ENCODE measurements around the gene DRC1.
"Not testable (repeated sequence)": the region's sequence is repeated elsewhere in the genome, so short reads cannot be mapped to it uniquely, and the experiment has no call there.

Gene DRC1

DNA sequence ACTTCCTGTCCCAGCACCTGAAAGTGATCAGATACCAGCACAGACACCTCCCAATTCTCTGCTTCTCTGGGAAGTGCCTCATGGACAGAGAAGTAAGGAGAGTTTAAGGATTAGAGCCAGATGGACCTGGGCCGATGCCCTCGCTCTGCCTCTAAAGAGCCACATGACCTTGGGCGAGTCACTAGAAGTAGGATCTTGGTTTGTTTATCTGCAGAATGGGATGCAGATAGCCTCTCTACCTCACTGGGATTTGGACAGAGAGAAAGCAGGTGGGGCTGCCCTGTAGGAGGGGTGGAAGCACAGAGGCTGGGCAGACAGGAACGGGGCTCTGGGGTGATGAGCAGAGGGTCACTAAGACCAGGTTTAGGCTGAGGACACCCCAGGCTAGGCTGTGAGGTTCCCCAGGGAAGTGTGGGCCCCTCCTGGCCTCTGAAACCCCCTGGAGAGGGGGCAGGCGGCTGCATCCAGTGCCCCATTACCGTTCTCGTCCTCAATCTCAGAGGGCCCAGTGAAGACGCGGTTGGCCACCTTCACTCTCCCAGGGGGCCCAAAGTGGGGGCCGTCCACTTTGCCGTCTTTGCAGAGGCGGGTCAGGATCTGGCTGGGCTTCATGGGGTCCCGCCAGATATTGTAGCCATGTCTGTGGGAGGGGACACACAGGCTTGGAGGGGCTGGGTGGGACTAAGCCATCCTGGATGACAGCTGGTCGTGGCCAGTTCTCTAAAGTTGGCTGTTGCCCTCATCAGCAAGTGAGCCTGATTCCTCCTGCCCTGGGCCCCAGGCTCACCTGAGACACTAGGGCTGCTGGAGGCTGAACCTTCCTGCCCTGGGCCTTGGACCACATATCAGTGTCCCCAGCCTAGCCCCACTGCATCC is 62.9 kb downstream of the DRC1 start:
- DNase-seq: no peak

DNA sequence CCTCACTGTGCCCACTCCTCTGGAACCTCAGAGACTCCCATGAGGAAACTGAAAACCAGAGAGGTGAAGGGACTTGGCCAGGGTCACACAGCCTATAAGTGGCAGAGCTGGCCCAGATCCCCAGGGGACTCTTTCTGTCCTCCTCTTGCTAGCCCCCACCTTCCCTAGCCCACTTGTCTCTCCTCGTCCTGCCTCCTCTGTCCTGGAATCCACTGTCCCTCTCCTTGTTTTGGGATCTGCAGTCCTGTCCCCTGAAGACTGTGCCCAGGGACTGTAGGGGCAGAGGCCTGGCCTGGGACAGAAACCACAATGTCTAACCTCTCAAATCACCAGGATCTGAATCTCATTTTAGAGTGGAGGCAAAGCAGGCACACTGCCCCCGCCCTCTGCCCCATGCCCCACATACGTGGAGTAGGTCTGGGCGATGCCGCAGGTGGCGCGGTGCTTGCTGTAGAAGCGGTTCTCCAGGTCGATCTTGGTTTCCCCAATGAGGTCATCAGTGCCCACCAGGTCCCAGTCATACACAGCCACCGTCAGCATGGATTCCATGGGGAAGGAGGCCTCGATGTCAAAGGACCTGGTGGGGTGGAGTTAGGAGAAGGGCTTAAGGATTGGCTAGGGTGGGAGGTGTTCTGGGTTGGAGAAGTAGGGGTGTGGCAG is 63.7 kb downstream of the DRC1 start:
- DNase-seq: no peak

DNA sequence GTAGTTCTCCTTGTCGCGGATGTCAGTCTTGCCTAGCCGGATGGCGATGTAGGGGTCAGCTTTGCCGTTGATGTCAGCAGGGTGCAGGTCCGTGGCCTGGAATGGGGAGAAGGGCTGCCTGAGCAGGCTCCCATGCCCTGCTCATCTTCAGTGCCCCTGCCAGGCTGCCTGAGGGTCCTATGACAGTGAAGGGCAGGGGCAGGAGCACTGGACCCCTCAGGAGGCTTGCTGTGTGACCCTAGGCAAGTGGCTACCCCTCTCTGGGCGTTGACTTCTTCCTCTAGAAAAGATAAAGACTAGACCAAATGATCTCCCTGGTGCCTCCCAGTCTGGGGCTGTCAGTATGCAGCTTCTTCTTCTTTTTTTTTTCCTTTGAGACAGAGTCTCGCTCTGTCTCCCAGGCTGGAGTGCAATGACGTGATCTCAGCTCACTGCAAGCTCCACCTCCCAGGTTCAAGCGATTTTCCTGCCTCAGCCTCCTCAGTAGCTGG is 64.3 kb downstream of the DRC1 start:
- DNase-seq: no peak

DNA sequence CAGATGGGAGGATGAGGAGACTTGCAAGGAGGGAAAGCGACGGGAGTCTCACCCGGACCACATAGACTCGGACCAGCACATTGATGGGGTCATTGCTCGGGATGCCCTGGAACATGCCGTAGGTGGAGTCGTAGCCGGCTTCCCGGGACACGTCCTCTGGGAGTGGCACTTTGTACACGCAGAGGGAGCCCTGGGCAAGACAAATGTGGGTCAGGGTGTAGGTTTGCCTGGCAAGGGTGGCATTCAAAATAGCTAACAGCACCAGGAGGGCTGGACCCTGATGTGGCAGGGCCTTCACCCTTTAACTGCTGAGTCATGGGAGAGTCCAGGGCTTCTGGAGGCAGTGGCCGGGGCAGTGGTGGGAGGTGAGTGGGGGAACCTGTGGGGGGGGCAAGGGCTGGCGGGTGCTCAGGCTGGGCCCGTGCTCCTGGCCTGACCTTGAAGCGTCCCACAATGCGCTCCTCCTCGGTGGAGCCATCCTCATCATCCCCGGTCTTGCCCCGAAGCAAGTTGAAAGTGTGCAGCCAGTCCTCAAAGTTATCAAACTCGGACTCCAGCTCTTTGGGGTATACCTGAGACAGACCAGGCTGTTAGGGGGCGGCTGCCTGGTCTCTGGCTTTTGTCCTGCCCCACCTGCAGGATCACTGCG is 65.1 kb downstream of the DRC1 start:
- DNase-seq: no peak

DNA sequence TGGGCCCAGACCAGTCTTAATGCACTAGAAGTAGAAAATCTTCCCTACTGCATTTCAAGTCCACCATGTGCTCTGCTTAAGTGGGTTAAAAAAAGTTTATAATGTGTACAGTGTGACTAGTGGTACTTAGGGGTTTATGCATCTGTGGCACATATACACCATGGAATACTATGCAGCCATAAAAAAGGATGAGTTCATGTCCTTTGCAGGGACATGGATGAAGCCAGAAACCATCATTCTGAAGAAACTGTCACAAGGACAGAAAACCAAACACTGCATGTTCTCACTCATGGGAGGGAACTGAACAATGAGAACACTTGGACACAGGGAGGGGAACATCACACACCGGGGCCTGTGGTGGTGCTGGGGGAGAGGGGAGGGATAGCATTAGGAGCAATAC is 66.8 kb downstream of the DRC1 start:
- not testable (repeated sequence) for DNase-seq

DNA sequence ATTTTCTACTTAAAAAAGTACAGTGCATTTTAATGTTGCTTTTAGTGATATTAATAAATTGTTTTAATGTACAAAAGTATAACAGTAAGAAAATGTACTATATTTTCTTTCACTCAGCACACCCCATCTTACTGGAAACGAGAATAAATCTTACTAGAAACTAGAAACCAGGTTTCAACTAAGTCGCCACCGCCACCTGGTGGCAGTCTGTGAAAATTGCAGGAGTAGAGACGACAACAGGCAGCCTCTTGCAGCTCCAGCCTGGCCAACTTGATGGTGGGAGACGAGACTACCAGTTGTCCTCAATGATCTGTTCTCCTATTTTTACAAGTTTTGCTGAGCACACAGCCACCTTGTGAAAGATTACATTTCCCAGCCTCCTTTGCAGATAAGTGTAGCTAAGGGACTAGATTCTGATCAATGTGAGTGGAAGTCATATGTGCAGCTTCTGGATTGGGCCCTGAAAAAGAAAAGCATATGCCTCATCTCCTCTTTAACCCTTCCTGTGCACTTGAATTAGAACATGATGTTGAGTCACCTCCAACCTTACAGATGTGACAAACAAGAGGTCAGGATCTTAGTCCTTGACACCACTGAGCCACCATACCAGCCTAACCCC is 67.5 kb downstream of the DRC1 start:
- peak; percentile 62 for DNase-seq

DNA sequence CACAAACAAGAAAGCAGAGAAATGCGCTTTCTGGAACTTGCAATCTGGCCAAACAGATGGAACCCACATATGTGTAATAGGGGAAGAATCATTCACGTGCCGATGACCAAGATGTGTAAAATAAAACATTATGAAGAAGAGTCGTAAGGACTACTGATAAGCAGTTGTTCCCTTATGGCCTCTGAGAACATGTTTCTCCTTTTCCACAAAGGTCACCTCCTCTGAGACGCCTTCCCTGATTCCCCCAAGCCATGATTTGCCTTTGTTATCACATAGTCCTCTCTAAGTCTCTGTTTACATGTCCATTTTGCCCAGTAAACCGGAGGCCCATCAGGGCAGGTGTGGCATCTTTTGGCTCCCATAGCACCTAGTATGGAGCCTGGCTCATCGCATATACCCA is 68.2 kb downstream of the DRC1 start:
- no peak for DNase-seq

DNA sequence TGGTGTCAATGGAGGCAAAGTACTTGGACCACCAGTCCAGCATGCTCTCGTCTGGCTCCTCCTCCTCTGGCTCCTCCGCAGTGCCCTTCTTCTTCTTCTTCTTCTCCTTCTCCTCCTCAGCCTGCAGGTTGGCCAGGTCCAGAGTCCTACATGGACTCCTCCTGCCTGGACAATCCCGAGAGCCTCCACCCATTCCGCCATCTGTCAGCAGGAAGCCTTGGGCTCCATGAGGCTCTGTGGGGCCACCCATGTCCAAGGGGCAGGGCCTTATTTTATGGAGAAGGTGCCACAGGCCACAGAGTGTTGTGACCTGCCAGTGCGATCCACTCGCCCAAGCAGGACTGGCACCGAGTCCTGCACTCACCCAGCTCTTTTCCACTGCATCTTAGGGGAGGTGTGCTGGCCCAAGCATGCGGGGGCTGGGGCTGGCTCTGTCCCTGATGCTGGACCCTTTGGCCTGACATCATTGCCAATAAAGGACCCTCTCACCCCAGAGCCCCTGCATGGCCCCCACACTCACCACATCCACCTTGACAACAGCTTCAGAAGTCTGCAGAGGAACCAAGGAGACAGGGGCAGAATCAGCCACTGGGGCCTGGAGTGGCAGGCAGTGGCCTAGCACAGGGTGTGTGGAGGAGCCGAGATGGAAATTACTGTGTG is 69.0 kb downstream of the DRC1 start:
- no peak for DNase-seq

DNA sequence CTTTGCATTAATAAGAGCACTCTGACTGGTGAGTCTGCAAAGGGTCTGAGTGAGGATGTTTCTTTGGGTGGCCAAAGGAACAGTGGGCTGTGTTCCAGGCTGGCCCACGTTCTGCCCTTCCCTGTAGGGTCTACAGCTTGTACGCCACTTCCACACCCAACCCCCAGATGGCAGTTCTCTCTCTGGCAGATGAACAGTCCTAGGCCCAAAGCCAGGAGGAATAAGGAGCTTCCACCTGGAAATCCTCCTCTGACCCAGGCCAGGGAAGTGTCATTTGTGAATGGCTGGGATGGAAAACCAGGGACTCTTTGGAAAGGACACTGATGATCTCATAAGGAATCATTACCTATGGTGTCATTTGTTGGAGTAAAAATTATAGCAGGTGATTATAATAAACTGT is 69.6 kb downstream of the DRC1 start:
- no peak for DNase-seq

DNA sequence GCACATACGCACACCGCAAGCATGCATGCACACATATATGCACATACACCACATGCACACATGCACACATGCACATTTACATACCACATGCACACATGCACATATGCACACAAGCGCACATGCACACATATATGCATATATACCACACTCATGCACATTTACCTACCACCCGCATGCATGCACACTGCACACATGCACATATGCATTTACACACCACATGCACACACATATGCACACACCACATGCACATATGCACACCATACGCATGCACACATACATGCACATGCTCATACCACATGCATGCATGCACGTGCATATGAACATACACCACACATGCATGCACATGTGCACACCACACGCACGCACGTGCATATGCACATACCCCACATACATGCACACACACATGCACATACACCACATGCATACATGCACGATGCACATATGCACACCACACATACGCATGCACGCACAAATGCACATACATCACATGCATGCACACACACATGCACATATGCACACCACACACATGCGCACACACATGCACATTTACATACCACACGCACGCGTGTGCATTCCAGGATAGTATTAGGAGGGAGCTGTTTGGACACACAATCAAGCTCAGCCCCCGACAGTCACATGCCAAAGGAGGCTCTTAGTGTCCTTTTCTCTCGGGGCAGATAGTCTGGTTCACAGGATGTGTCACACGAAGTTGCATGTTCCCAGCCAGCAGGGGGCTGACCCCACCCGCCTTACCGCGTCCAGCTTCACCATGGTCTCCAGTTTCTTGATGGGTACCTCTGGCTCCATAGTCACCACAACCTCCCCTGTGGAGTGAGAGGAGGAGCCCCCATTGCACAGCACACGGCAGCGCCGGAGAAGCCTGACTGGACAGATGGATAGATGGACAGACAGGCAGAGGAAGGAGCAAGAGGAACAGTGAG is 70.3 kb downstream of the DRC1 start:
- DNase-seq: peak; percentile 73

DNA sequence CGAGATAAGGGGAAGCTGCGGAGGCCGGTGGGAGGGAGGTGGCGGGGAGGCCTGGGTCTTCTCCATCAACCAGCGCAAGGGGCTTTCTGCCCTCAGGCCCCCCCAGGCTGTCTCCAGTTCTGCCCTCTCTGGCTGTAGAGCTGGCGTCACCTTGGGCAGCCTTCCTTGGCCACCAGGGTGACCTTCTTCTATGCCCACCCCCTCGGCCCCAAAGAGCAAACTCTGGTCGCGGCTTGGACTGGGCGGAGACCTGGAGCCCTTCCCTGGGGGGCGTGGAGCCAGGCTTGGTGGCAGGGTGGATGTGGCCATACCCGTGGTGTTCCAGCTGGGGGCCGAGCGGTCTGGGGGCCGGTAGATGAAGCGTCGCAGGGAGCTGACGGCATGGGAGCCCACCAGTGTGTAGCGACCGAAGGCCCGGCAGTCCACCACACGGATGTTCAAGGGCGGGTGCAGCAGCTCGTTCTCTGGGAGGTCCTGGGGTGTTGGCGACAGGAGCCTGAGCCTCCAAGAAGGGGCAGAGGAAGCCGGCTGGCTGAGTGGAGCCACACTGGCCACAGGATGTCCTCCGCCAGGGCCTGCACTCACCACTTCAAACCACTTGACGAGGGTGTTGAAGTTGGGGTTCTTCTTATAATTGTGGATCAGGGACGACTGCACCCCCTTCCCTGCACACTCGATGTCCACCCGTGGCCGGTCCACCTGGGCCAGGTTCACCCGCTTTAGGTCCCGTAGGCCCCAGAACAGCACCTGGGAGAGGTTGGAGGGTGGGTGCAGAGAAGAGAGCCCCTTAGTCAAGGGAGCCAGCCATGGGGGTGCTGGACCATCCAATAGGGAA is 71.3 kb downstream of the DRC1 start:
- DNase-seq: no peak

DNA sequence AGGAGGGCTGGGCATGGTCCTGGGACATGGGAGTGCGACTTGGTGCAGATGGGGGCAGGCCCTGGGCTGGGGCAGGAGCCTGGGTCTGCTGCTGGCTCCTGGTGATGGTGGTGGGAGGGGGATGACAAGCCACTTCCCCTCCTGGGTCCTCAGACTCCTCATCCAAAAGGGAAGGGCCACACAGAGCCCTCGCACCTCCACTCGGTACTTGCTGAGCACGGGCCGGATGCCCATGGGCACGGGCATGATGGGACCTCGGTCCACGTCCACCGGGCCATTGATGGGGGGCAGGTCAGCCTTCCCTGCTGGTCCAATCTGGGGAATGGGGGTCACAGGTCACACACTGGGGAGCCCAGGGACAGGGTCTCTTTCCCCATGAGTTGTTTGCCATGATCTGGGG is 72.1 kb downstream of the DRC1 start:
- DNase-seq: no peak

DNA sequence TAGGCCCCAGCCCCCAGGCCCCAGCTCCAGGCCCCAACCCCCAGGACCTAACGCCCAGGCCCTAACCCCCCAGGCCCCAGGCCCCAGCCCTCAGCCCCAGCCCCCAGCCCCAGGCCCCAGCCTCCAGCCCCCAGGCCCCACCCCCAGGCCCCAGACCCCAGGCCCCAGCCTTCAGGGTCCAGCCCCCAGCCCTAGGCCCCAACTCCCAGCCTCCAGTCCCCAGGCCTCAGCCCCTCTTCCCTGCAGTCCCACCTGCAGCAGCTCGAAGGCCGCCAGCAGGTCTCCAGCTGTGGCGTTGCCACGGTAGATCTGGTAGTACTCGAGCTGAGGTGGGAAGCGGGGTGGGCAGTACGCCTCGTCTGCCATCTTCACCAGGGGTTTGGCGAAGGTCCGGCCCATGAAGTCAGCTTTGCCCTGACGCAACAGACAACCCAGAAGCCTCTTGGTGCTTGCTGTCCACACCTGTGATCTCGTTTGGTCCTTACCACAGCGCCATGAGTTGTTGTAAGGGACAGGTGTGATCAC is 72.6 kb downstream of the DRC1 start:
- no peak for DNase-seq

DNA sequence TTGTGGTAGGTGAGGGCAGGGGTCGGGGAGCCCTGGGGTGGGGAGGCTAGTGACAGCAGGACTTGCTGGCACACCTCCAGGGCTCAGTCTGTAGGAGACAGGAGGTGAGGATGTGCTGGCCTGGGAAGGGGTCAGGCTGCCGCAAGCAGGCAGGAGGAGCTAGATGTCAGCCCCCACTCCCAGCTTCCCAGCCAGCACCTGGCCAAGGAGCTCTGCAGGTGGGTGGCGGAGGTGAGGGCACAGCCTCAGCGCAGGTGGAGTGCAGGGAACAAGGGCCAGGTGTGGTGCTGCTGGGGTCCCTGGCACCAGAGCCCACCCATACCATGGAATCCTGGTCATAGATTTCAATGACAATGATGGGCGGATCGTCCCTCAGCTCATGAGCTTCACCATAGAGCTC is 73.3 kb downstream of the DRC1 start:
- DNase-seq: no peak

DNA sequence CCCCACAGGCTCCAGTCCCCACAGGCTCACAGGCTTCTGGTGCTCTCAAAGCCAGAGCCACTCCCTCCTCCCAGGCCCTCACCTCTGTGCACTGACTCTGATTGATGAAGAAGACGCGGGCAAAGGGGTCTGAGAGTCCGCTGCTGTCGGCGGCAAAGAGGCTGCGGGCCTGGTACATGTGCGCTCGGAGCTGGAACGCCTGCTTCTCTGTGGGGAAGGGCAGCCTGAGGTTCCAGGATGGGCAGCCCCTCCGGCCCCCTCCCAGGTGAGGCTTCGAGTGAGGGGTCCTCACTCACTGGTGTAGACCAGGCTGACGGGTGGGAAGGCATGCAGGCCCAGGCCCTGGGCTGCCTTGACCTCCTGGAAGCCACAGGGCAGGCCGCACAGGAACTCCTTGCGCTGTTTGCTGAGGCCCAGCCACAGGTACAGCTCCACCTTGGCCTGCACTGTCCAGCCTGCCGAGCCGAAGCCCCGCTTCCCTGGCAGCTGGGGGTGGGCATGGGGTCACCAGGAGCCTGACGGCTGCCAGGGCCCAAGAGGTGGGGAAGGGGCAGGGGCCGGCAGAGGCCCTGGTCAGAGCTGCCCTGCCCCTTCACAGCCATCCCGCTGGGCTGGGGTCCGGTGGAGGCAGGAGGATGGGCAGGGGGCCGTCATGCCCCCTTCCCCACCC is 74.2 kb downstream of the DRC1 start:
- no peak for DNase-seq

DNA sequence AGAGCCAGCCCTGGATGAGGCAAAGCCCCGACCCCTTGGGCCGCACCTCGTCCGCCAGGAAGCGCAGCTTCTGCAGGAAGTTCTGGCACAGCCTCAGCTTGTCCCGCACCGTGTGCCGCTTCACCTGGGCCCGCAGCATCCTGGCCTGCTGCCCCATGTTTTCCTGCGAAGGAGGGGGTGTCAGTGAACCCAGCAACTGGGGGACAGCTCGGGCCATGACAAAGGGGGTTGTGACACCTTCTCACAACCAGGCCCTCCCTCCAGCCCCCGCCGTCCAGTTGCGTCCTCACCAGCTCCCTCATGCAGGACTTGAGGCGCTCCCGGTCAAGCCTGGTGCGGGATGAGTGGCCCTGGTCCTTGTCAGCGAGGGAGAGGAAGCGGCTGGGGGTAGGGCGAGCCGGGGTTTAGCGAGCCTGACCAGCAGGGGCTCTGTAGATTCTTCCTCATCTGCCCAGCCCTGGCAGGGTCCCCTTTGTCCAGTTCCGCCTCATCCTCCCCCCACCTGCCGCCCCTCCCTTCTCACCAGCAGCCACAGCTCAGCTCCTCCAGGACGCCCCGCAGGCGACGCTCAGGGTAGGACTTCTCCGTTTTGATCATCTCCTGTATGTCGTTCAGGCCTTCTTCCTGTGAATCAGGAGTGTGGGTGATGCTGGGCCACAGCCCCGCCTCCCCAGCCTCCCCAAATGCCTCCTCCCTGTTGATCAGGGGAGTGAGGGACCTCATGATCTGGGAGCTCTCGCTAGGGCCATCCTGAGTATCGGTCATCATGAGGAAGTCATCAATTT is 75.6 kb downstream of the DRC1 start:
- DNase-seq: no peak

DNA sequence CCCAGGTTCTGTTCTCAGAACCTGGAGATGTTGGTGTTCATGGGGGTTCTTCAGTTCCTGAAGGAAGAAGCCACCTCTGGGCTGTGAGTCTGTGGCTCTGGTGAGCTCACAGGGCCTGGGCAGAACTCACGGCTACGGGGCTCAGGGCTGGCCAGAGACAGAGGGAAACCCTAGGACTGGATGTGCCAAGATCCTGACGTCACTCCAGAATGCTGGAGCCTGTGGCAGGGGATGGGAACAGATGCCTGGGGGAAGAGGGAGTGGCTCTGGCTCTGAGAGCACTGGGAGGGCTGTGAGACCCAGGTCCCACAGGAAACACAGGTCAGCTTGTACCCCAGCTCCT is 76.2 kb downstream of the DRC1 start, which contains the start of gene OTOF:
TSS of gene OTOF (minus strand) at position 214 of the 343 bp plus-strand sequence.
- no peak for DNase-seq

DNA sequence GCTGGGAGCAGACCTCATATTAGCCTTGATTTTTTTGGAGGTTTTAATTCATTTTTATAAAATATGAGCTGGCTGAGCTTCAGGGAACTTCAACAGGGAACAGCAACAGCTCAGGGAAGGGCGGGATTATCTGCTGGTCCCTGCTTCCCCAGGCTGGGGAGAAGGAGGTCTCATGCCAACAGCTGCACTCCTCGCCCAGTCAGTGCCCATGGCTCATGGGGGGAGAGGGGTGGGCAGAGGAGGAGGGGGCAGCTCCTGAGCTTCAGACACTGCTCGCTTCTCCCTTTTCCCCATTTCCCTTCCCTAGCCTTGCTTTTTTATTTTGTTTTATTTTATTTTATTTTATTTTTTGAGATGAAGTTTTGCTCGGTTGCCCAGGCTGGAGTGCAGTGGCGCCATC is 76.6 kb downstream of the DRC1 start:
- no peak for DNase-seq

Data from 8988T (cell line).